ENCODE data around the gene MRPL12. TPM values are rescaled to one million over a fixed set of nuclear protein-coding genes. Genes with fewer than 3 reads are reported as not detected.

The MRPL12 gene
- total RNA-seq, 1 experiment from 2014 or later, result 260 TPM

- TF ChIP-seq ZBTB33 (IDR thresholded peaks at IDR 0.05; ENCODE audit: extremely low read depth, insufficient replicate concordance, low read length) (no peak), CTCF (IDR thresholded peaks at IDR 0.05 in 2 of 3, conservative IDR thresholded peaks at IDR 0.05 in 1 of 3; ENCODE audit: borderline replicate concordance in 1 of 3, insufficient read depth in 1 of 3, low read depth in 2 of 3, low read length in 2 of 3) (no peak)
These were observed 38.0 kb downstream of the MRPL12 start (continued) for GRCh38 chr17:81741049-81741593.

GRCh38 chr17:81741594-81742452, 38.7 kb downstream of the MRPL12 start:
- RAD21 ChIA-PET (ENCODE audit: low non-redundant PET in 1 of 2, low total read pairs in 2 of 2, uncharacterized antibody in 2 of 2, unreplicated experiment in 2 of 2), result no interaction called here
- no peaks in the 10 kb centered on the region for H3K36me3 ChIP-seq (ENCODE audit: control insufficient read depth in 1 of 2, insufficient read depth in 2 of 2, low read length in 2 of 2)
- no peak overlapping the region for H3K9ac ChIP-seq (ENCODE audit: low read length)
- H3K4me2 ChIP-seq (ENCODE audit: low read length), result no peak overlapping the region
- CTCF ChIA-PET, result no interaction called here
- no peaks in the 10 kb centered on the region for H3K9me3 ChIP-seq (ENCODE audit: control insufficient read depth in 1 of 2, insufficient read depth in 1 of 2, low read depth in 1 of 2, low read length in 2 of 2)
- no peaks in the 10 kb centered on the region for H3K4me1 ChIP-seq (ENCODE audit: control insufficient read depth in 1 of 2, insufficient read depth in 2 of 2, low read length in 2 of 2)
- H3K4me3 ChIP-seq (replicated peaks in 1 of 2; ENCODE audit: low read depth in 1 of 2, low read length in 2 of 2), result no peak overlapping the region
- no peak for DNase-seq (ENCODE audit: low read depth, low spot score)
- ATAC-seq, result peak; percentile 32
- H3K27ac ChIP-seq (ENCODE audit: low read depth, low read length), result no peak overlapping the region
- no peaks in the 10 kb centered on the region for H4K20me1 ChIP-seq (ENCODE audit: insufficient read depth)
- BruUV-seq (replicated peaks), result no TSS peak
- no peak overlapping the region for H2AFZ ChIP-seq (ENCODE audit: low read depth, low read length, poor library complexity, severe bottlenecking)
- no peaks in the 10 kb centered on the region for H3K9me2 ChIP-seq (ENCODE audit: insufficient read depth)
- TF ChIP-seq YY1 (IDR thresholded peaks at IDR 0.05; ENCODE audit: extremely low read depth, insufficient replicate concordance, low read depth, low read length) (no peak), ZBTB33 (IDR thresholded peaks at IDR 0.05; ENCODE audit: extremely low read depth, insufficient replicate concordance, low read length) (no peak), ZNF274 (IDR thresholded peaks at IDR 0.05; ENCODE audit: low read depth, low read length) (no peak), POLR2A (IDR thresholded peaks at IDR 0.05; ENCODE audit: borderline replicate concordance, extremely low read depth, insufficient read depth, insufficient read length) (no peak), POLR2AphosphoS5 (IDR thresholded peaks at IDR 0.05; ENCODE audit: low read depth, low read length) (no peak)
- intact Hi-C loops (cut with micrococcal nuclease), result no loop called here
- H3K27me3 ChIP-seq (ENCODE audit: insufficient read depth, low read length), result no peaks in the 10 kb centered on the region
- H3K79me2 ChIP-seq (ENCODE audit: insufficient read depth, low read length), result no peaks in the 10 kb centered on the region
- POLR2A ChIA-PET, result no interaction called here

Measured in HCT116 (cell line).